Measurements from ENCODE around the gene SLC4A4.

Gene SLC4A4

DNA sequence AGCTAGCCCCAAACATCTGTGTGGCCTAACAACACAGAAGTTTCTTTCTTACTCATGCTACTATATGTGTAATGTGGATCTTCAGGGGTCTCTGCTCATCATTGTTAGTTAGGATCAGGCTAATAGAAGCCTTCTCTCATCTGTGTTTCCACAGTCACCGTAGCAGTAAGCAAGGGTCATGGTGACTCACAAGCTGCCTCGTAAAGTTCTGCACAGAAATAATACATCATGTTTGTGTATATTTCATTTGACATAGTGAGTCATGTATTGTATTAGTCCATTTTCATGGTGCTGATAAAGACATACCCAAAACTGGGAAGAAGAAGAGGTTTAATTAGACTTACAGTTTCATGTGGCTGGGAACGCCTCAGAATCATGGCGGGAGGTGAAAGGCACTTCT, 38.7 kb downstream of the SLC4A4 start:
- Histone ChIP-seq H3K9ac (ENCODE audit: low read depth, low read length) (no peak overlapping the region), H3K9me3 (ENCODE audit: control insufficient read depth, insufficient read depth, low read length) (no peaks in the 10 kb centered on the region), H3K36me3 (ENCODE audit: insufficient read depth, low read length) (no peaks in the 10 kb centered on the region), H3K4me1 (ENCODE audit: insufficient read depth, low read length) (no peaks in the 10 kb centered on the region)

DNA sequence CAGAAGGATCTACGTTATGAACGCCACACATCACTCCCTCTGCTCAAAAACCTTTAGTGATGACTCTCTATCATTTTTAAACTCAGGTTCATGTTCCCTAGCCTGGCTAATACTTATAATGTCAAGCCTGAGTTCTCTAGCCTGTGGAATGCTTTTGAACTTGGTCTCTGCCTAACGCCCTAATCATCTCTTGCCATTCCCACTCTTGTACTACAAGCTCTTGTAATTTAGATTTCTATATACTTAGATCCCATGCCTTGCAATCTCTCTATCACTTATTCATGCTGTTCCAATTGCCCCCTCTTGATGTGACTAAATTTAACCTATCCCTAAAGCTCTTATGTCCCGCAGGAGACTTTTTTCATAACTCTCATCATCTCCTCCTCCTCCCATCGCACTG, 40.3 kb downstream of the SLC4A4 start:
- Histone ChIP-seq H3K36me3 (ENCODE audit: insufficient read depth, low read length) (no peaks in the 10 kb centered on the region), H3K9me3 (ENCODE audit: control insufficient read depth, insufficient read depth, low read length) (no peaks in the 10 kb centered on the region), H3K9ac (ENCODE audit: low read depth, low read length) (no peak overlapping the region), H3K4me1 (ENCODE audit: insufficient read depth, low read length) (no peaks in the 10 kb centered on the region)

DNA sequence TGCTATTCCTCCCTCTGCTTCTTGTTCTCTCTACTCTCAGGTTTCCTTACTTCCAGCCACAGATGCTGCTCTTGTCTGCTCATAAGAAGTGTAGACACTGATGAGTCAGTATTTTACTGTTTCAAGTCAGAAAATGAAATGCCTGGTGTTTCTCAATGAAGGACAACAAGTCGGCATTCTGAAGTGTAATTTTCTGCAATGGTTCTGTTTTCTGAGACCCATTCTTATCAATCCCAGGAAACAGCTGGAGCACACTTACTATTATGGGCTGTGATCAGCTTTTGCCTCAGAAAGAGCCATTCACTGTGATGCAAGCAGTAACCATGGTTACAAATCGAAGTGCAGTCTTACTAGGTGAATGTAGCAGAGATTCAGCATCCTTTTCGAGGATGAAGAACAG, 42.0 kb downstream of the SLC4A4 start:
- no peaks in the 10 kb centered on the region for H3K36me3 ChIP-seq (ENCODE audit: insufficient read depth, low read length)
- H3K9ac ChIP-seq (ENCODE audit: low read depth, low read length) = no peak overlapping the region
- no peaks in the 10 kb centered on the region for H3K9me3 ChIP-seq (ENCODE audit: control insufficient read depth, insufficient read depth, low read length)
- no peaks in the 10 kb centered on the region for H3K4me1 ChIP-seq (ENCODE audit: insufficient read depth, low read length)

DNA sequence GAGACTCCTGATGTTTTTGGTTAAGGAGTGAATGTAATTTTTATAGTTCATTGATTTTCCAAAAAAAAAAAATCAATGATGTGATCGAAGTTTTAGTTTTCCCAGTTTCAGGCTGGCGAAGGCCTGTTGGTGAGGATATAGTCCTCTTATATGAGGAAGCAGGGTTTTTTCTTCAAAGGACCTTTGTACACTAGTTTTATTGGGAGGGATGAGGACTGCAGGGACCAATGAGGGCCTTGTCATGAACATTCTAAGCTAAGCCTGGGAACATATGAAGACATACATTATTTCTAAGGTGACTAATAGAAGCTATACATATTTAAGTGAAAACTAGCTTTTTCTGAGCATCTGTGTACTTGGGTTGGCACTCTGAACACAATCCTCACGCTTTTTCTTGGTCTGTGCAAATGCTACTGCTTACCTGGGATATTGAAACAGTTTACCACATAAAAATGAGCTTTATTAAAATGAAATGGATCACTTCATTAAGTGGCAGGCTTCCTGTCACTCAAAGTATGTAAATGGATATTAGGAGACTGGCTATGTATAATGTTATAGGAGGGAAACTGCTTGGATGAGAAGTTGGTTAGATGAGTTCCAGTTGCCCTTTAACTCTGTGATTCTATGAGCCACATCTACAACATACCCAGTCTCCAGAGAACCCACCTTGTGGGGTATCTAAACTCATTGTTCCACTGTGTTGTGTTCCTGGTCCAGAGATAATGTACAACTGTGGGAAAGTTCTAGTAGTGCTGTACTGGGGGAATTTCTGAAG, 43.5 kb downstream of the SLC4A4 start:
- Histone ChIP-seq H3K9me3 (ENCODE audit: control insufficient read depth, insufficient read depth, low read length) (no peaks in the 10 kb centered on the region), H3K9ac (ENCODE audit: low read depth, low read length) (no peak overlapping the region), H3K4me1 (ENCODE audit: insufficient read depth, low read length) (no peaks in the 10 kb centered on the region), H3K36me3 (ENCODE audit: insufficient read depth, low read length) (no peaks in the 10 kb centered on the region)

DNA sequence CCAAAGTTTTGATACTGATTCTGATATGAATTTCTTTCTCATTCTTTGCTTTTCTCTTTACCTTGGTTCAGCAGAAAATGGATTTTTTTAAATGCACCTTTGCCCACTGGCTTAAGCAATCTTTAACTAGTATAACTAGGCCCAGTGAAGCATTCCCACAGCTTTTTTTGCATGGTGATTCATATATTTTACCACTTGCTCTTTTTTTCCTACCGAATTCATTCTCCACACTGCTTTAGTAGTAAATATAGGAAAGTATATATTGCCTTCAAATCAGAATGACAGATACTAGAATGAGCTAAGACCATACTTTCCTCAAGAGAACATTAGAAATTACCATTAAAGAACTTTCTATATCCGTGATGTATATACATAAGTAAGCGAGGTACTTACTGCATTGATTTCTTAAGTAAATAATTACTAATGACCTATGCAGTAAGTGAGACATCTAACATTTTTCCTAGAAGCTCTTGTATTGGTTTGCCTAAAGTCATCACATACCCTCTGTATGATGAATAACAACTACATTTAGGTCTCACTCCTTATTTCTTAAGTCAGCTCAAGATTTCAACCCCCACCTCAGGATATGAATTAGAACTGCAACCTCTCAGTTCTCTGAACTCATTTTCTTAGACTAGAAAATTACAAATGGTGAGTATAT, 44.2 kb downstream of the SLC4A4 start:
- H3K9ac ChIP-seq (ENCODE audit: low read depth, low read length) = no peak overlapping the region
- no peaks in the 10 kb centered on the region for H3K4me1 ChIP-seq (ENCODE audit: insufficient read depth, low read length)
- no peaks in the 10 kb centered on the region for H3K9me3 ChIP-seq (ENCODE audit: control insufficient read depth, insufficient read depth, low read length)
- no peaks in the 10 kb centered on the region for H3K36me3 ChIP-seq (ENCODE audit: insufficient read depth, low read length)

DNA sequence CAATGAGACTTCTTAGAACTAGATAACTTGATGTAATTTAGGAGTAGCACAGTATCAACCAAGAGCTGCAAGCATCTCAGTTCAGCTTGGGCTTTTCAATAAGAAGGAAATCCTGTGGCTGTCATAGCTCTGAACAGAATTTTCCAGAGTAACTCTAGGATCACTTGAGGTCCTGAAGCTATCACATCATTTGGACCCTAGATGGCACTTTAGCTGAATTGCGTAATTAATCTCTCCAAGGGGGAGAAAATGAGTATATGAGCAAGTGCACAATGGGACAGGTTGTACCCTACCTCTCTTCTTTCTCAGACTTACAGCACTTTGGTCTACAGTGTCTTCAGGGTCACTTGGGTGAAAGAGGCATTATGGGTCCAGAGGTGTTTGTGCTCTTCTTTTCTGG, 45.2 kb downstream of the SLC4A4 start:
- Histone ChIP-seq H3K4me1 (ENCODE audit: insufficient read depth, low read length) (no peaks in the 10 kb centered on the region), H3K36me3 (ENCODE audit: insufficient read depth, low read length) (no peaks in the 10 kb centered on the region), H3K9ac (ENCODE audit: low read depth, low read length) (no peak overlapping the region), H3K9me3 (ENCODE audit: control insufficient read depth, insufficient read depth, low read length) (no peaks in the 10 kb centered on the region)

DNA sequence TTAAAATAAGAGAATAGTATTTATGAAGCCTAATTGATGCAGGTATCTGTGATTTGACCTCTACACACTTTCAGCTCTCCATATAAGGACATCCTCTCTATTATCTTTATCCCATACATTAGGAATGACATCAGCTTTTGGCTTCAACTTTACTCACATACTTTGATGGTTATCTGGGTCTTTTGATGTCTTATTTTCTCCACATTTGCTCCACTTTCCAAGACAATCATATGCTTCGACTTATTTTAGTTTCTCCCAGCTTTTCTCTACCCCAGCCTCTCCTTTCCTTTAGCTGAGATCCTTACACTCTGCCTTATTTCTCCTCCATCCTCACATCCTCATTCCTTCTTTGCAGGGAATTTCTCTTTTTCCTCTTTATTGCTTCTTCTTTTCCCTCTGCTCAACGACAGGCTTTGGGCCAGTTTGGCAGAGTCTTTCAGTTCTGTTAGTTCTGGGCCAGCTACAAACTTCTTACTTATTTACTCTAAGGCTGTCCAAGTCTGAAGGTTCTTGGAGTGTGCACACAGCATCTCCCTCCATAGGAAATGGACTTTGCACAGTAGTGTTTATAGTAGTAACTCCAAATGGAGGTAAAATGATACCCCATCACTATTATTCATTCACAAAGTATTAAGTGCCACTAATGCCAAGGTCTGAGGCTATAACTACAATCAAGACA, 50.5 kb downstream of the SLC4A4 start:
- no peaks in the 10 kb centered on the region for H3K9me3 ChIP-seq (ENCODE audit: control insufficient read depth, insufficient read depth, low read length)
- no peak overlapping the region for H3K9ac ChIP-seq (ENCODE audit: low read depth, low read length)
- H3K4me1 ChIP-seq (ENCODE audit: insufficient read depth, low read length) = peaks cover 3% of the 10 kb centered on the region; the same call in 1 of the 2 replicates
- H3K36me3 ChIP-seq (ENCODE audit: insufficient read depth, low read length) = no peaks in the 10 kb centered on the region

DNA sequence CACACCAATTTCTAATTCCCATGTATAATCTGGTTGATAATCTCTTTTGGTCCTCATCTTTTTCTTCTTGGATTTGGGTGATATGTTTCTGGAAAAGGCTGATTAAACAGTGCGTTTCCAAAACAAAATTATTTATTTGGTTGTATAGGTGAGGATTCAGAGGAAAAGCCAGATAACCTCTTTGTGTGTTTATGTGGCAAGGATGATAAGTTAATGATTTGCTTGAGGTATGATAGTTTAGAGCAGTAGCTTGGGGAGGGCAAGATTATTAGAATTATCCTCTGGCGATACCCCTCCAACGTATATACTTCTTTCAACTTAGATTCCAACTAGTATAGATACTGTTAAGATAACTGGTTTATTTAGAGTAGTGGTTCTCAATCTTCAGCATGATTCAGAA, 53.3 kb downstream of the SLC4A4 start:
- Histone ChIP-seq H3K36me3 (ENCODE audit: insufficient read depth, low read length) (no peaks in the 10 kb centered on the region), H3K4me1 (ENCODE audit: insufficient read depth, low read length) (peaks cover 3% of the 10 kb centered on the region; the same call in 1 of the 2 replicates), H3K9me3 (ENCODE audit: control insufficient read depth, insufficient read depth, low read length) (no peaks in the 10 kb centered on the region), H3K9ac (ENCODE audit: low read depth, low read length) (no peak overlapping the region)

DNA sequence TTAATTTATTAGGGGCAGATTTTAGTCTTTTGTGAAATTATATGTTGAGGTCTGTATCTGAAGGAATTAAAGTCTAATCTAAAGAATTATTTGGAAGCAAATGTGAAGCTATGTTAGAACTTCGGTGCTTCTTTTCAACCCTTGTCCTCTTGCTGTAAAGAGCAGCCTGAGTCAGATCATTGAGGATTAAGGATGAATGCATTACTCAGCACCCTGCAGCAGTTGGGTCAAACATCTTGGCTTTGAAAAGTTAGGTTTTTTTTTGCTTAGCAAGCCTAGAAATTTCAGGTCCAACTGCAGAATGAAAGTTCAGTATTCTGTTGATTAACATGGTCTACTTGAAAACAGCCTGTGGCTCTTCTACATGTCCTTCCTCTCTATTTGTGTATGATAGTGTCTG, 57.6 kb downstream of the SLC4A4 start:
- H3K36me3 ChIP-seq (ENCODE audit: insufficient read depth, low read length) = no peaks in the 10 kb centered on the region
- peaks cover 3% of the 10 kb centered on the region; the same call in 1 of the 2 replicates for H3K4me1 ChIP-seq (ENCODE audit: insufficient read depth, low read length)
- no peaks in the 10 kb centered on the region for H3K9me3 ChIP-seq (ENCODE audit: control insufficient read depth, insufficient read depth, low read length)
- no peak overlapping the region for H3K9ac ChIP-seq (ENCODE audit: low read depth, low read length)

DNA sequence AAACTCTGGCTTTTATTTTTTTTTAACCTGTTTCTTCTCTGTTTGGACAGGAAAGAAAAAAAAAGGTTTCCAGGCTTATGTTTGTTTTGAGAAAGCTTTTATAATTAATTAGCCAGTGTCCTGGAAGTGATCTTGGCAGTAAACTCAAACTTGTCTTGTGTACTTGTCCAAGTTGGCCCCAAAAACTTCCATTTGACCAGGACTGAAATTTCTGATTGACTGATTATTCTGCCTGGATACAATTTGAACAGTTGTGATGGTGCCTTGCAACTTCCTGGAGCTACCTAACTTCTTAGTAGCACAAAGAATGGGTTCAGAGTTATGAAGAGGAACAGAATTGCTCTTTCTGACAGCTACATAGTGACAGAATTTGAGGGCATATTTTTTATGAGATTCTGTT, 62.0 kb downstream of the SLC4A4 start:
- Histone ChIP-seq H3K9me3 (ENCODE audit: control insufficient read depth, insufficient read depth, low read length) (no peaks in the 10 kb centered on the region), H3K36me3 (ENCODE audit: insufficient read depth, low read length) (no peaks in the 10 kb centered on the region), H3K9ac (ENCODE audit: low read depth, low read length) (no peak overlapping the region), H3K4me1 (ENCODE audit: insufficient read depth, low read length) (no peaks in the 10 kb centered on the region; the same call in 1 of the 2 replicates)

DNA sequence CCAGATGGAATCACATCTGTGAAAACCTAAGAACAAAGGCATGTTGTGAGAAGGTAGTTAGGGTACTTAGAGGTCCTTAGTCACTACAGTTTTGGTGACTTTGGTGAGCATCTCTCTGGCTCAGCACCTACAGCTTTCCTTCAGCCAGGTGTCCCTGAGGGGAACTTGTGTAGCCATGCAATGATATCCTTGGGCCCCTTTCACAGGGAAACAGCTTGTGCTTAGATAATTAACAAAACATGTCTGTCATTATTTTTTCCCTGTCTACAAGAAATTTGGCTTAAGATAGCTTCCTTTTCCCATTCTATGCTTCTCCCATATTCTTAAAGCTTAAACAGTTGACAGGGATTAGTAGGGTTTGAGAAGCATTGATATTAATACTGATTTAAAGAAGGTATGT, 63.8 kb downstream of the SLC4A4 start:
- Histone ChIP-seq H3K9ac (ENCODE audit: low read depth, low read length) (no peak overlapping the region), H3K36me3 (ENCODE audit: insufficient read depth, low read length) (no peaks in the 10 kb centered on the region), H3K9me3 (ENCODE audit: control insufficient read depth, insufficient read depth, low read length) (no peaks in the 10 kb centered on the region), H3K4me1 (ENCODE audit: insufficient read depth, low read length) (no peaks in the 10 kb centered on the region; the same call in 1 of the 2 replicates)

DNA sequence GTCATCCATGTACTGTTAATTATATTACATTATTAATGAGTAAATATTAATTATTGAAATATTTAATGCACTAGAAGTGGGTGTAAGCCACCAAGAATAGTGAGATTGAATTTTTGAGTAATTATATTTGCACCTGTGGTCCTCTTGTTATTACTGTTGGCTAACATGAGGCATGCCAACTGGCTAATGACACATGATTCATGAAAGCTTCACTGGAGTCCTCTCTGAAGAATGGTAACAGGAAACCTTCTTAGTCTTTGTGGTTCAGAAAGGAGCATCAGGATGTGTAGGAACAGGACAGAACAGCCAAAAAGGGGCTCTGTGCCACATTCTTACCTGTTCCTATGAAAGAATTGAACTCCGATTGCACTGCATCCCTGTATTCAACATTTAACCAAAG, 65.2 kb downstream of the SLC4A4 start:
- no peaks in the 10 kb centered on the region for H3K36me3 ChIP-seq (ENCODE audit: insufficient read depth, low read length)

DNA sequence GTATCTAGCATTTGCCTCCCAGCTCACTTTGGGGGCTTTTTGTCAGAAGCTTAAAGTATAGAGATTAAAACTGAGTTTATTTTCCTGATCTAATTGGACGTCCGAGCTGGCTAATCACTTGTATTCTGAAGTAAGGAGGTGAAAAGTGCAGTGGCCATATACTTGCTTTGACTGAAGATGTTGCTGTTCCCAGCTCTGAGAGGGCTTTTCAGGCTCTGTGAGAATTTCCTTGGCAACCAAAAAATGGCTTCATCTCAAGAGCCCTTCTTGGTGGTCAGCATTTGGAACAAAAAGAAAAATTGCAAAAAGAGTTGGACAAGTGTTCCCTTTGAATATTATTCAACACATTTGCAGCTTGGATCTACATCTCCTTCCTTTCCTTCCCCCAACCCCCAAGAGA, 67.0 kb downstream of the SLC4A4 start:
- Histone ChIP-seq H3K4me1 (ENCODE audit: insufficient read depth, low read length) (no peaks in the 10 kb centered on the region), H3K36me3 (ENCODE audit: insufficient read depth, low read length) (no peaks in the 10 kb centered on the region), H3K9ac (ENCODE audit: low read depth, low read length) (no peak overlapping the region), H3K9me3 (ENCODE audit: control insufficient read depth, insufficient read depth, low read length) (no peaks in the 10 kb centered on the region)

More for the DNA sequence above, 65.2 kb downstream of the SLC4A4 start:
- Histone ChIP-seq H3K4me1 (ENCODE audit: insufficient read depth, low read length) (no peaks in the 10 kb centered on the region; the same call in 1 of the 2 replicates), H3K9ac (ENCODE audit: low read depth, low read length) (no peak overlapping the region), H3K9me3 (ENCODE audit: control insufficient read depth, insufficient read depth, low read length) (no peaks in the 10 kb centered on the region)

DNA sequence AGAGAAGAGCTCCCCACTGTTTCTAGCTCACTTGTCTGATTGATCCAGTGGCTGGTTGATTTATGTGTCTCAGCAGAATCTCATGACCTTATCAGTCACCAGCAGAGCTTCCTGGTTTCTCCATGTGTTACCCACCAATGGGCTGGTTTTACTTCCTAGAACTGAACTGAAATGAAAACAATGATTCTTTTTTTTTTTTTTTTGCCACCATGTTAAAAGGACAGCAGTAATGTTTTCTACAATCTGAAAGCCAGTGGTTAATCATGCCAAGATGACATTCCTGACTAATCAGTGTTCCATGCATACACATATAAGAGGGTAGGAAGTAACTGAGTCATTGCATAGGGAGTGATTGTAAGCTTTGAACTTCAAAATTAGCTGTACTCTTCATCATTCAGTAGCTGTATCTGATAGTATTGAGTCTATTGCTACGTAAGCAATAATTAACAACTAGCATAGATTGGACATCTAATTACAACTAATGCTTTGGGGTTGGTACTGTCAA, 67.7 kb downstream of the SLC4A4 start:
- no peaks in the 10 kb centered on the region for H3K9me3 ChIP-seq (ENCODE audit: control insufficient read depth, insufficient read depth, low read length)
- H3K4me1 ChIP-seq (ENCODE audit: insufficient read depth, low read length) = no peaks in the 10 kb centered on the region
- H3K9ac ChIP-seq (ENCODE audit: low read depth, low read length) = no peak overlapping the region
- H3K36me3 ChIP-seq (ENCODE audit: insufficient read depth, low read length) = no peaks in the 10 kb centered on the region

All from ES-I3 (cell line).